GM21717 (cell line): ENCODE data around the gene KMT5B.
"Not testable (repeated sequence)": the region's sequence is repeated elsewhere in the genome, so short reads cannot be mapped to it uniquely, and the experiment has no call there.

Source experiments
- ATAC-seq: cut with Tn5 transposase; IDR thresholded peaks from one replicate; pipeline ENCODE4 v1.9.1; 2021; ENCODE audit warnings: mild to moderate bottlenecking, moderate library complexity; ENCODE audit not compliant: unreplicated experiment

KMT5B gene

DNA sequence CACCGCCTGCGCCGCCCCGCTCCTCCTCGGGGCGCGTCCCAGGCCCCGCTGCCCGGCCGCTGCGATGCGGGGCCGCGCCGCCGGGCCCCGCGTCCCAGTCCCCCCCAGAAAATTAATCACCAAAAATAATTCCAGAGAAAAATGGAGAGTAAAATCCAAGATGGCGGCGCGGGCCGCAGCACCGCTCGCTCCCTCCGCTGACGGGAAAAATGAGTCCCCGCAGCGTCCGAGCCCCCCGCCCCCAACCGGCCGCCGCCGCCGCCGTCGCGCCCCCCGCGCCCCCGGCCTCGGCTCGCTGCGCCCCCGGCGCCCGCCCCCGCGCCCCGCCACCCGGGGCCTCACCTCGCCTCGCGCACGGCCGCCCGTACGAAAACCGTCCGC lies at the start of gene KMT5B:
KMT5B (minus strand) TSS at position 162 of the 381 bp plus-strand sequence. CDS start 23,220 bp downstream, outside the sequence.
- ATAC-seq = no peak

DNA sequence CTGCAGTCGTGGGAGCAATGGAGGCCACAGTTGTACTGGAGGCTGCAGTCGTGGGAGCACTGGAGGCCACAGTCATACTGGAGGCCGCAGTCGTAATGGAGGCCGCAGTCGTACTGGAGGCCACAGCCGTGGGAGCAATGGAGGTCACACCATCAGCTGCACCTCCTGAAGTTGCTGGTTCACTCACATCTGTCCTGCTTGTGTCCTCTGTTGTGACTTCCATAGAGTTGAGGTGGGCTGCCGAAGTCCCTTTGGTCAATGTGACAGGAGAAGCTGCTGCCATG lies 49.4 kb upstream of the KMT5B start:
- no peak for ATAC-seq

DNA sequence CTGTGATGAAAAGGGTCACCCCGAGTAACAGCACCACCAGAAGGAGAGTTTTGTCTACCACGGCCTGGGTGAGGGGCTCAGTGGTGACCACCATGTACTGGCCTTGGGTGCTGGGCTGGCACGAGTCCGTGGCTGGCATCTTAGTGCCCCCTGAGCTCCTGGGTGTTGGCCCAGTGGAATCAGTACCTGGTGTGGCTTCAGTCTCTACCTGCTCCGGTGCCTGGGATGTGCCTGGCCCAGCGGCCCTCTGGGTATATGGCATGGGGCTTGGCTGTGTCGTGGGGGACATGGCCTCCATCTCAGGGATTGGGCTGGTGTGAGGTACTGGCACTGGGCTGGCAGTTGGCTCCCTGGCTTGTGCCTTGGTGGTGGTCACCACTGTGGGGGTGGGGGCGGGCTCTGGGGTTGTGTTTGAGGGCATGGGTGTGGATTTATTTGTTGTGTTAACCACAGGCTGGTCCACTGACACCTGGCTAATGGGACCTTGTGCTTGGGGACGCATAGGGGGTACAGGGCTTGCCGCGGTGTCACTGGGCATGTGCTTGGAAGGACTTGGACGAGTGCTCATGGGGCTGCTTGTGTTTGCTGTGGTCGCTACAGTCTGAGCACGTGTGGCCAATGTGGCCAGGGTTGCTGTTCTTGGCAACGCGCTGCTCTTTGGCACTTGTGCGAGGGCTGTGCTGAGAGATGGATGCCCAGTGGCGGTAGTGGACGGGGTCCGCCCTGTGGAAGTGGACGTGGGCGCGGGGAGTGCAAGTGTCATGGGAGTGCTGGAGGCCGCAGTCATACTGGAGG lies 48.9 kb upstream of the KMT5B start:
- ATAC-seq = no peak

DNA sequence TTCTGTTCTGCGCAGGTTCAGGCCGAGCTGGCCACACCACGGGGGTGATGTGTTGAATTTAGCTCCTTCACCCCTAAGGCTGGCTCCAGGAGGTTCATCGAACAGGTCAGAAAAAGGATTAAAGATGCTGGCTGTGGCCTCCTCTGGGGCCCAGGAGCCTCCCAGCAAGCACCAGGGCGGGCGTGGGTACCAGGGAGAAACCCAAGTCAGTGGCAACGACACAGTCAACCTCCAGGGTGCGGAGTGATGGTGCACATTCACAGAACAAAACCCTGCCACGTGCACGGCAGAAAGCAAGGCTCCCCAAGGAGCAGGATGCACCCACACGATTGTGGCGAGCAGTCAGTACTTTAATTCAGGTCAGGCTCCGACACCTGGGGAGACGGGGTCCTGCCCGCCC lies 47.9 kb upstream of the KMT5B start:
- ATAC-seq = no peak

- ATAC-seq = no peak
Observed at GRCh38 chr11:68260484-68260883, 47.4 kb upstream of the KMT5B start.

DNA sequence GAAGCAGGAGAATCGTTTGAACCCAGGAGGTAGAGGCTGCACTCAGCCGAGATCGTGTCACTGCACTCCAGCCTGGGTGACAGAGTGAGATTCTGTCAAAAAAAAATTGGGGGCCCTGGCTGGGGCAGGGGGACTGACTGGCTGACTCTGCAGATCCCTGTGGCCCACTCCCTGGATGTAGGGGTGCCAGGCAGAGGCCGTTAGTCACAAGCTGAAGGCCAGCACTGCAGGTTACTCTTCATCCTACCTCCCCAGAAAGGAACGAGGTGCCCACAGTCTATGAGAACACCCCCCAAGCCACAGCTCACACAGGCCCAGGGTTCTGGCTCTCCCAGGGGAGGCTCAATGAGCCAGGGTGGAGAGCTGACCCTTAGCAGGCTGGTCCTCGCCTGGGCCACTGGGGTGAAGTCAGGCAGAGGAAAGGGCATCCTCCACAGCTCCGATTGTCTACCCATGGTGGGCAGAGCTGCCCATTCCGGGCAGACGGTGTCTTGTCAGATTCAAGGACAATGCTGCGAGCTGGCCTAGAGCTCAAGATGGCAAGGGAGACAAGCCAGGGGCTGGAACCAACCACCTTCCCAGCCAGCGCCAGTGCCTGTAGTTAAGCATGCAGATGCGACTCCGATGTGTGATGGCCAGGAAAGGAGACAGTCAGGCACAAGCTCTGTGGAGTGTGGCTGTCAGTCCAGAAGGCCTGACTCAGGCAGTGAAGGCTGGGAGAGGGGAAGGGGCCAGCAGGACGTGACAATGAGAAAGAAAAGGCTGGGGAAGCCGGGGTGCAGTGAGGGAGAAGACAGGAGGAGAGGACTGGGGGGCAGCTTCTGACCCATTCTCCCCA lies 46.2 kb upstream of the KMT5B start:
- ATAC-seq = no peak

DNA sequence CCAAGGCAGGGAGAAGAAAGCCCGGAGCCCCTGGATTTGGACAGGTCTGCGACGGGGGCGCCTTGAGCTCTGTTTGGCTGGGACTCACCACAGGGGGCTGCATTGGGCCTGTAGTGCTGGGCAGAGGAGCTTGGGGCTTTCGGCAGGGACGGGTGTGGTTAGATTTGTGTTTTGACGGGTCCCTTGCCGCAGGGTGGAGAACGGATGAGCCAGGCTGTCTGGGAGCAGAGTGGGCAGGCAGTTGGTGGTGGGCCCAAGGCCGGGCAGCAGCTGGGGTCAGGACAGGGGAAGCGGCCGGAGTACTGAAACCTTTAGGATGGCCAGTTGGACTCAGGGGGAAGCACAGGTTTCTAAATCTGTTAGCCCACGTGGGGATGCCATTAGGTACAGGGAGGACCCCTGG lies 45.3 kb upstream of the KMT5B start:
- ATAC-seq = no peak

DNA sequence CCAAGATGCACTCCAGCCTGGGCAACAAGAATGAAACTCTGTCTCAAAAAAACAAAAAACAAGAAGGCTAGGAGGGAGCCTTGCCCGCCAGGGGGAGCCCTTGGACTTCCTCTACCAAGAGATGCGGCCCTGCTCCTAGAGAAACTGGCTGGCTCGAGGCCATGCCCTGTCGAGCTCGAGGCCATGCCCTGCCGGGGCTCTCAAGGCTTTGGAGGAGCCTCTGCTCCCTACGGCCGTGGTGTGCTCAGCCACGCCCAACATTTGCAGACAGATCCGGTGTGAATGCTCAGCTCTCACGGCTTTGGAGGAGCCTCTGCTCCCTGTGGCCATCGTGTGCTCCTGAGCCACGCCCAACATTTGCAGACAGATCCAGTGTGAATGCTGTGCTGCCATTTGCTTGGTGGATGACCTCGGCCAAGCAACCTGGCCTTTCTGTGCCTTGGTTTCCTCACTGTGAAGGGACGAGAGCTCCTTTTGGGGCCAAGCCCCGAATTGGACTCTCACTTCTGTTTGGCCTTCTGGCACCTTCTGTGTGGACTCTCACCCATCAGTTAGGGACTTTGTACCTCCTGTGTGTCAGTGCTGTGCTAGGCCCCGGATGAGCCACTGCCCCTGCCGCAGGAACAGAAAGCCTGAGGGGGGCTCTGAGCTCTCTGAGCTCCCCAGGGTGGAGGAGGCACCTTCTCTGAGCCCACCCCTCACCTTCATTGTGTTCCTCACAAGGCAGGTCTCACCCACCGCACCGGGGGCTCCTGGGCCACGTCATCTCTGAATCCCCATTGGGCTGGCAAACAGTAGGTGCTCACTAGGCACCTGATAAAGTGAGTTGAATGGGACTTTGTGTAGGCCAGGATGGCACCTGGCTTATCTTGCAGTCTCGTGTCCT lies 44.6 kb upstream of the KMT5B start:
- ATAC-seq = no peak

- ATAC-seq = no peak
Observed at GRCh38 chr11:68256331-68256741, 43.2 kb upstream of the KMT5B start.

DNA sequence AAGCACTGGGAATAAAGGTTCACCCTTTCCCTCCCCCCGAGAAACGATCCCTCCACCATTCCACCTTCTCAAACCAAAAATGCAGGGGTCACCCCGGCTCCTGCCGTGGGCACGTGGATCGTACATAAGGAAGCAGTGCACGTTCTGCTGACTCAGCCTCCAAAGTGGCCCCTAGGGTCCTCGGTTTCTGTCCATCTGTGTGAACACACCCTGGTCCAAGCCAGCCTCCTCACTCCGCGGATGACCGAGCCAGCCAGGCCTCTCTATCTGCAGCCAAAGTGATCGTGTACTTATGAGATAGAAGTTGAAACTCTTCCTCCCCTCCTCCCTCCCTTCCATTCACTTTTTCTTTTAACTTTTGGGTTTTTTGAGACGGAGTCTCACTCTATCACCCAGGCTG lies 42.4 kb upstream of the KMT5B start:
- no peak for ATAC-seq

DNA sequence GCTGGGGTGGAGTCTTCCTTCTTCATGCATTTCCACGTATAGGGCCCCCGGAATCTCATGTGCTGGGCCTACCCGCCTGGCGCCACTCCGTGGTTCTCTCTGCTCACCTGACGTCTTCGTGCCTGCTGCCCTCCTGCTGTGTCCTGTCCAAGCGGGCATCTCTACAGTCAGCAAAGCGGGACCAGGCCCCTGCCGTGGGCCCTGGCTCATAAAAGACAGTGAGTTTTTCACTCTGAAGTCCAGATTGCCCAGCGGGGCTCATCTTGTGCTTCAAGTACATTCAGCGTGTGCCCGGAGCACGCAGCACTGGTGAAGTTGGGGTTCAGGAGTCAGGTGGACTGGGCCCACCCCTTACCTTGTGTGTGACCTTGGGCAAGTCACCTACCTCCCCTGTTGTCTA lies 41.3 kb upstream of the KMT5B start:
- ATAC-seq = no peak

GRCh38 chr11:68251765-68252164 lies 38.7 kb upstream of the KMT5B start:
- ATAC-seq = no peak

DNA sequence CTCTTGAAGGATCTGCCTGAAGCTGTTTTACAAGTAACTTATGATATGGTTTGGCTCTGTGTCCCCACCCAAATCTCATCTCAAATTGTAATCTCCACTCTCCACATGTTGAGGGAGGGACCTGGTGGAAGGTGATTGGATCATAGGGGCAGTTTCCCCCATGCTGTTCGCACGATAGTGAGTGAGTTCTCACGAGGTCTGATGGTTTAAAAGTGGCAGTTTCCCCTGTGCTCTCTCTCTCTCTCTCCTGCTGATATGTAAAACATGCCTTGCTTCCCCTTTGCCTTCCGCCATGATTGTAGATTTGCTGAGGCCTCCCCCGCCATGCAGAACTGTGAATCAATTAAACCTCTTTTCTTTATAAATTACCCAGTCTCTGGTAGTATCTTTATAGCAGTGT lies 31.8 kb upstream of the KMT5B start:
- ATAC-seq = not testable (repeated sequence)

- not testable (repeated sequence) for ATAC-seq
Observed at GRCh38 chr11:68243847-68244246, 30.8 kb upstream of the KMT5B start.

DNA sequence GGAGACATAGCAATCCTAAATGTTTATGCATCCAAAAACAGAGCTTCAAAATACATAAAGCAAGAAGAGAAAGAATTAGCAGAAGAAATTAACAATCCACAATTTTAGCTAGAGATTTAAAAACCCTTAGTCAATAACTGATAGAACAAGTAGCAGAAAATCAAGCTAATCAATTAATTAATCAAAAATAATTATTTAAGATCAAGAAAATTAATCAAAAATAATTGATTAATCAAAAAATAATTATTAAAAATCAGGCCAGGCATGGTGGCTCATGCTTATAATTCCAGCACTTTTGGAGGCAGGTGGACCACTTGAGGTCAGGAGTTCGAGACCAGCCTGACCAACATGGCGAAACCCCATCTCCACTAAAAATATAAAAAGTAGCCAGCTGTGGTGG lies 29.5 kb upstream of the KMT5B start:
- ATAC-seq = no peak

DNA sequence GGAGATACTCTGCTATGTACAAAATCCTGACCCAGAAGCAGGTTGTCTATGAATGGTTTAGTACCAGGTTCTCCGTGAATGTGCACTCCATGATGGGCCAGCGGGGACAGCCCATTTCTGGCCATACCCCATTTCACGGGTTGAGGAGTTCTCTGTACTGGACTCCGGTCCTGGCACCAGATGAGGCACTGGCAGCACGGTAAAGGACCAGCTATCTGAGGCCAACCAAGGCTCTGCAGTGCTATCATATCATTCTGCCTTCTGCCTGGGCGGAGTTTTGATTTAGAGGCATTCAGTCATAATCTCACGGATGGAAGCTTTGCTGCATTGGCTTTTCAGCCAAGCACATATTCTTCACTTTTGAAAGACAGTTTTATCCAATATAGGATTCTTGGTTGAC lies 18.5 kb upstream of the KMT5B start:
- ATAC-seq = no peak

GRCh38 chr11:68229601-68230000 lies 16.5 kb upstream of the KMT5B start:
- ATAC-seq = no peak

DNA sequence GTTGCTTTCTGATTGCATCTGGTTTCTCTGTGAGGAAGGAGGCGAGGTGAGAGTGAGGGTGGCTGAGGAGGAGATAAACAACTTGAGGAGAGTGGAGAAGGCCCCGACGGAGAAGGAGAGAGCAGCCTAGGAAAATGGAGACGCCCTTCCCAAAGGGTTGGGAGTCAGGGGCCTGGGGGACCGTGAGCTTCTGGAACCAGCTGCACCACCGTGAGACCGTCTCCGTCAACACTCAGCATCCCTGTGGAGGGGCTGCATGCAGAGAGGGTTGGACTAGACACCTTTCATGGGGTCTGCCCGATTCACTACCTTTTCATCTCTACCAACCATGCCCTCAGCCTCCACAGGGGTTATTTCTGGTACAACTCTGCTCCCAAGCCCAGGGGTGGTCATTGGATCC lies 13.3 kb upstream of the KMT5B start:
- ATAC-seq = no peak

DNA sequence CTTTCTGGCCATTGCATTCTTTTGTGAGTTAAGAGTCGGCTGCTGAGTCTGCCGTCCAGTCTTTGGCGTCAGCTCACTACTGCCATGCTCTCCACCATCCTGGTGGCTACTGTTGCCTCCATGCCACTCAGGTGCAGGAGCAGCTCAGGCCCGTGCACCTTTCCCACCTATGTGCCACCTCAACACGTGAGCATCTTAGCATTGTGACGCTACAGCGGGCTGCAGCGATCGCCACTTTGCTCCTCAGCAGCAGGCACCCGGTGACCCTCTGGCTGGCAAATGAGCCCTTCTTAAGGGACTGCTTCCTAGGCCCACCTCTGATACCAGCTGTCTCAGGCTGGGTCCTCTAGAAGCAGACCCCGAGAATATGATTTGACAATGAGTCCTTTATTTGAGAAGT lies 11.5 kb upstream of the KMT5B start:
- ATAC-seq = no peak

DNA sequence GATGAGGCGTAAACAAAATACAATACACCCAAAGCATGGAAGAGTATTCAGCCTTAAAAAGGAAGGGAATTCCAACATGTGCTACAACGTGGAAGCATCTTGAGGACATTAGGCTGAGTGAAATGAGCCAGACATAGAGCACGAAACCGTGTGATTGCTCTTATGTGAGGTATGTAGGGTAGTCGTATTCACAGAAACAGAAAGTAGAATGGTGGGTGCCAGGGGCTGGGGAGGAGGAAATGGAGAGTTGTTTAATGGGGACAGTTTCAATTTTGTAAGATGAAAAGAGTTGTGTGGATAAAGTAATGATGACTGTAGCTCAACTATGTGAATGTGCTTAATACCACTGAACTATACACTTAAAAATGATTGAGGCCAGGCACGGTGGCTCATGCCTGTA lies 10.2 kb upstream of the KMT5B start:
- no peak for ATAC-seq

- no peak for ATAC-seq
Observed at GRCh38 chr11:68221406-68221805, 8.3 kb upstream of the KMT5B start.
